SK-N-SH (cell line): ENCODE data around the gene C12orf42. TPM values are rescaled to one million over a fixed set of nuclear protein-coding genes. Genes with fewer than 3 reads are reported as not detected.

ENCODE experiments used
- CTCF ChIA-PET: fragments of 300-600, 350-600 bp; formaldehyde crosslinking; extraction: SDS; loops from one replicate; lab custom pipeline; 2021; lab: Yijun Ruan, JAX
- POLR2A ChIA-PET: fragments of 350-600 bp; sonication (Branson Sonifier 250); formaldehyde crosslinking; extraction: SDS; loops from one replicate; lab custom pipeline; 2020; ENCODE audit warnings: antibody characterized with exemption, inconsistent platforms; lab: Yijun Ruan, JAX
- DNase-seq: peaks from one replicate; pipeline ENCODE4 v3.0.0; 2012
- H2AFZ ChIP-seq: fragments of 200-600 bp; sonication (generic); 2 replicates; pipeline ENCODE4 v1.8.1; 2016; ENCODE audit warnings: antibody characterized with exemption, mild to moderate bottlenecking, low read depth
- H3F3A ChIP-seq: fragments of 200-600 bp; sonication (generic); replicated peaks from 2 replicates; pipeline ENCODE3; 2016; ENCODE audit warnings: antibody characterized with exemption, mild to moderate bottlenecking; ENCODE audit not compliant: insufficient read depth
- H3K27ac ChIP-seq, 2 experiments: fragments of 200-500 bp in 1 of 2; fragments of 200-600 bp in 1 of 2; sonication (Bioruptor generic) in 1 of 2; sonication (generic), shearing (Covaris generic) in 1 of 2; 2 replicates each; pipeline versions ENCODE4 v1.5.1 to v1.6.1; 2014 to 2016; ENCODE audit warnings: low read depth in 2 of 2, inconsistent platforms in 1 of 2, low read length in 1 of 2, mild to moderate bottlenecking in 1 of 2, mixed read lengths in 1 of 2
- H3K27me3 ChIP-seq: fragments of 200-600 bp; sonication (generic), shearing (Covaris generic); 2 replicates; pipeline ENCODE4 v1.6.1; 2016; ENCODE audit warnings: mixed run types; ENCODE audit not compliant: insufficient read depth
- H3K36me3 ChIP-seq, 2 experiments: fragments of 200-500 bp in 1 of 2; fragments of 200-600 bp in 1 of 2; sonication (Bioruptor generic) in 1 of 2; sonication (generic) in 1 of 2; replicated peaks in 1 of 2; 2 replicates each; pipeline versions ENCODE3 to v1.5.1; 2014 to 2016; ENCODE audit warnings: low read length in 1 of 2, mild to moderate bottlenecking in 1 of 2; ENCODE audit not compliant: insufficient read depth in 2 of 2, control insufficient read depth in 1 of 2
- H3K4me1 ChIP-seq, 2 experiments: fragments of 200-500 bp in 1 of 2; fragments of 200-600 bp in 1 of 2; sonication (Bioruptor generic) in 1 of 2; sonication (generic), shearing (Covaris generic) in 1 of 2; 2 replicates each; pipeline versions ENCODE4 v1.5.1 to v1.6.1; 2014 to 2016; ENCODE audit warnings: low read depth in 1 of 2, low read length in 1 of 2, mixed run types in 1 of 2; ENCODE audit not compliant: insufficient read depth in 2 of 2, control insufficient read depth in 1 of 2
- H3K4me2 ChIP-seq: fragments of 200-600 bp; sonication (generic), shearing (Covaris generic); 2 replicates; pipeline ENCODE4 v1.6.1; 2017; ENCODE audit warnings: mixed run types
- H3K4me3 ChIP-seq, 2 experiments: fragments of 200-500 bp in 1 of 2; fragments of 200-600 bp in 1 of 2; sonication (Bioruptor generic) in 1 of 2; sonication (generic), shearing (Covaris generic) in 1 of 2; 2 replicates each; pipeline versions ENCODE4 v1.5.1 to v1.8.1; 2014 to 2016; ENCODE audit warnings: low read depth in 2 of 2, inconsistent platforms in 1 of 2, low read length in 1 of 2, mild to moderate bottlenecking in 1 of 2, mixed read lengths in 1 of 2, moderate library complexity in 1 of 2
- H3K79me2 ChIP-seq: fragments of 200-600 bp; sonication (generic); 2 replicates; pipeline ENCODE4 v1.8.1; 2017; ENCODE audit warnings: mild to moderate bottlenecking; ENCODE audit not compliant: insufficient read depth
- H3K9ac ChIP-seq: fragments of 200-600 bp; sonication (generic); 2 replicates; pipeline ENCODE4 v1.6.1; 2017; ENCODE audit warnings: mixed run types
- H3K9me2 ChIP-seq: fragments of 200-600 bp; sonication (generic); 2 replicates; pipeline ENCODE4 v1.6.1; 2017; ENCODE audit warnings: mixed run types
- H3K9me3 ChIP-seq: fragments of 200-600 bp; sonication (generic); 2 replicates; pipeline ENCODE4 v1.6.1; 2017; ENCODE audit warnings: mixed run types, mild to moderate bottlenecking, moderate library complexity
- H4K20me1 ChIP-seq: fragments of 200-600 bp; sonication (generic); 2 replicates; pipeline ENCODE4 v1.6.1; 2017; ENCODE audit warnings: mild to moderate bottlenecking, mixed run types; ENCODE audit not compliant: insufficient read depth
- CTCF ChIP-seq: fragments of 200-600 bp; sonication (generic); IDR thresholded peaks from 2 replicates; pipeline ENCODE4 v1.6.1; 2017; ENCODE audit warnings: antibody characterized with exemption, mild to moderate bottlenecking, moderate library complexity
- EP300 ChIP-seq, 2 experiments: IDR thresholded peaks; 2 replicates each; pipeline versions ENCODE4 v1.4.0 to v1.6.1; 2012; ENCODE audit warnings: borderline replicate concordance in 1 of 2, low read depth in 1 of 2, low read length in 1 of 2
- FOSL2 ChIP-seq: IDR thresholded peaks from 2 replicates; pipeline ENCODE4 v1.4.0; 2012; ENCODE audit warnings: low read depth, mild to moderate bottlenecking, moderate library complexity, borderline replicate concordance
- GATA2 ChIP-seq: sonication (generic); formaldehyde crosslinking; IDR thresholded peaks from 2 replicates; pipeline ENCODE4 v1.5.0; 2020; ENCODE audit warnings: mild to moderate bottlenecking, missing genetic modification reagents
- IRF3 ChIP-seq: fragments of 150-350 bp; IDR thresholded peaks from 2 replicates; pipeline ENCODE4 v1.6.1; 2016; ENCODE audit warnings: mild to moderate bottlenecking, low read depth, low read length
- JUND ChIP-seq: IDR thresholded peaks from 2 replicates; pipeline ENCODE4 v1.4.0; 2012
- MEF2A ChIP-seq: IDR thresholded peaks from 2 replicates; pipeline ENCODE4 v1.4.0; 2012; ENCODE audit warnings: low read depth, borderline replicate concordance
- MXI1 ChIP-seq: IDR thresholded peaks from 2 replicates; pipeline ENCODE4 v1.6.1; 2012; ENCODE audit warnings: mild to moderate bottlenecking, low read depth, low read length, improper control_type of control experiment
- NFIC ChIP-seq: IDR thresholded peaks from 2 replicates; pipeline ENCODE4 v1.4.0; 2012; ENCODE audit warnings: borderline replicate concordance
- RAD21 ChIP-seq: IDR thresholded peaks from 2 replicates; pipeline ENCODE4 v1.6.1; 2012; ENCODE audit warnings: mild to moderate bottlenecking, low read length
- RCOR1 ChIP-seq: fragments of 150-350 bp; IDR thresholded peaks from 2 replicates; pipeline ENCODE4 v1.6.1; 2017; ENCODE audit warnings: antibody characterized with exemption, low read length
- RFX5 ChIP-seq: IDR thresholded peaks from 2 replicates; pipeline ENCODE4 v1.6.1; 2012; ENCODE audit warnings: mild to moderate bottlenecking, improper control_type of control experiment, low read length
- SIN3A ChIP-seq: IDR thresholded peaks from 2 replicates; pipeline ENCODE4 v1.6.1; 2012; ENCODE audit warnings: low read depth, mild to moderate bottlenecking, low read length, moderate library complexity, borderline replicate concordance
- SMC3 ChIP-seq: IDR thresholded peaks from 2 replicates; pipeline ENCODE4 v1.6.1; 2012; ENCODE audit warnings: low read depth, low read length, improper control_type of control experiment
- TCF12 ChIP-seq: IDR thresholded peaks from 2 replicates; pipeline ENCODE4 v1.4.0; 2012
- USF1 ChIP-seq: IDR thresholded peaks from 2 replicates; pipeline ENCODE4 v1.4.0; 2012; ENCODE audit warnings: low read depth, borderline replicate concordance
- USF2 ChIP-seq: fragments of 150-350 bp; IDR thresholded peaks from 2 replicates; pipeline ENCODE4 v1.6.1; 2017; ENCODE audit warnings: antibody characterized with exemption, low read length, low read depth, borderline replicate concordance
- WGBS: methylation state at CpG from one replicate; pipeline ENCODE4 v1.1.6; 2017; ENCODE audit warnings: low lambda C conversion rate; 5-methylcytosine and 5-hydroxymethylcytosine counted together
- polyA plus RNA-seq, 3 experiments: library from polyadenylated mRNA; depleted of rRNA; stranded (reverse); fragments of >200 nt; gene quantifications; 2 replicates each; pipeline ENCODE4 v1.2.3, GENCODE V29; 2012
- TF ChIP-seq, protein P1 (sequence below): IDR thresholded peaks from 2 replicates; pipeline ENCODE4 v1.4.0; 2012; ENCODE audit warnings: low read depth, borderline replicate concordance

Gene C12orf42
- polyA plus RNA-seq, 1 of the 3 experiments (the other 2 are of a cell fraction), result not detected

DNA sequence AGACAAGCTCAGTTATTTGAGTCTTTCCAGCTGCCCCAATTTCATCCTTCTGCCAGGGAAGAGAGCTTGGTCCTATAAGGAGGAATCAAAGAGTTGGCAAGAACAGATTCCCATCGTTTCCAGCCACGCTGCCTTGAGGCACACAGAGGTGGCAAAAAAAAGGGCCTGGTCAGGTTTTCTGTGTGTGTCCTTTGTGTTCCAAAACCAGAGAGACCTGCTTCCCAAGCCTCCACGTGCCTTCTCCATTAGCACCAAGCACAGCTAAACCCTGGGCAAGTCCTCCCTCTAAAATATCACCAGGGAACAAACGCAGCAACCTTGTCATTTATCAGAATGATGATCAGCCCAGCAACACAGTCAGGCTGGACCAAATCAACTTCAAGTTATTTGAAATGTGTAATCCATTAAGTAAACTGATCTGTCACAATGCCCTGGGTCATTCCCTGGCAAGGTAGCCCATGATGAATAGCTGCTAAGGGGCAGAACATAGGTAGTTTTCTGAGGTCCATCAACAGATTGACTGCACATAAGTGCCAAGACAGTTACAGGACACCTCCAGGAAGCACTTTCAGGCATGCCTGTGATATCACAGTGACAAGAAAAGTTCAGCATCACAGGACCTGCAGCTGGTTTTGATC is 28.6 kb upstream of the C12orf42 start:
- Histone ChIP-seq H3K4me2 (no peak overlapping the region), H3K4me3 (no peak overlapping the region), H3K27ac (peak overlapping the region in 1 of 2 experiments; percentile 64; a peak in 2 of 4 replicates), H3K9ac (no peak overlapping the region), H3K36me3 (no peaks in the 10 kb centered on the region), H4K20me1 (no peaks in the 10 kb centered on the region), H3K79me2 (no peaks in the 10 kb centered on the region), H3K27me3 (no peaks in the 10 kb centered on the region), H3K9me3 (no peaks in the 10 kb centered on the region), H3F3A (no peaks in the 10 kb centered on the region), H3K9me2 (no peaks in the 10 kb centered on the region), H2AFZ (no peak overlapping the region), H3K4me1 (peaks cover 0 to 12% of the 10 kb centered on the region in 2 experiments; a peak in 1 of 4 replicates)
- POLR2A ChIA-PET, result interaction anchor here (0.6 kb wide), 1 partner anchor 519 kb away, joined by 3 read pairs; no protein-coding TSS in a partner anchor
- TF ChIP-seq EP300 (IDR thresholded peaks at IDR 0.05; ENCODE audit: borderline replicate concordance in 1 of 2, low read depth in 1 of 2, low read length in 1 of 2) (no peak; a peak in 1 of 4 replicates), SMC3 (no peak), IRF3 (no peak), GATA2 (peak; percentile 28), NFIC (no peak)
- no peak for DNase-seq
- CTCF ChIA-PET, result interaction anchor here (1.2 to 4.0 kb wide), 5 partner anchors 15 to 641 kb away, joined by 3 to 21 read pairs (median 6); no protein-coding TSS in a partner anchor
- 24% methylated on average over 4 of the region's 4 CpGs for WGBS

- H3K36me3 ChIP-seq, result no peaks in the 10 kb centered on the region
- WGBS, result 10% methylated on average over 1 of the region's 1 CpG
- POLR2A ChIA-PET, result no interaction called here
- no peak overlapping the region for H2AFZ ChIP-seq
- H3K79me2 ChIP-seq, result no peaks in the 10 kb centered on the region
- H3K27ac ChIP-seq, result peak overlapping the region in 1 of 2 experiments; percentile 64; a peak in 2 of 4 replicates
- no peak overlapping the region for H3K9ac ChIP-seq
- no peak overlapping the region for H3K4me2 ChIP-seq
- H3K9me2 ChIP-seq, result no peaks in the 10 kb centered on the region
- no peaks in the 10 kb centered on the region for H3K9me3 ChIP-seq
- H3F3A ChIP-seq, result no peaks in the 10 kb centered on the region
- H3K4me1 ChIP-seq, result peaks cover 0 to 12% of the 10 kb centered on the region in 2 experiments; a peak in 1 of 4 replicates
- H3K4me3 ChIP-seq, result no peak overlapping the region
- no peaks in the 10 kb centered on the region for H4K20me1 ChIP-seq
- CTCF ChIA-PET, result interaction anchor here (0.8 to 4.0 kb wide), 7 partner anchors 16 to 641 kb away, joined by 3 to 21 read pairs (median 4); no protein-coding TSS in a partner anchor
- no peaks in the 10 kb centered on the region for H3K27me3 ChIP-seq
- no peak for DNase-seq
- TF ChIP-seq FOSL2 (no peak), GATA2 (no peak), USF2 (no peak), USF1 (no peak), SIN3A (no peak), SMC3 (no peak), TCF12 (no peak), MXI1 (no peak), RFX5 (no peak), JUND (no peak), NFIC (no peak), CTCF (no peak), MEF2A (no peak), RCOR1 (no peak), RAD21 (no peak), IRF3 (no peak)
- TF ChIP-seq, protein P1, sequence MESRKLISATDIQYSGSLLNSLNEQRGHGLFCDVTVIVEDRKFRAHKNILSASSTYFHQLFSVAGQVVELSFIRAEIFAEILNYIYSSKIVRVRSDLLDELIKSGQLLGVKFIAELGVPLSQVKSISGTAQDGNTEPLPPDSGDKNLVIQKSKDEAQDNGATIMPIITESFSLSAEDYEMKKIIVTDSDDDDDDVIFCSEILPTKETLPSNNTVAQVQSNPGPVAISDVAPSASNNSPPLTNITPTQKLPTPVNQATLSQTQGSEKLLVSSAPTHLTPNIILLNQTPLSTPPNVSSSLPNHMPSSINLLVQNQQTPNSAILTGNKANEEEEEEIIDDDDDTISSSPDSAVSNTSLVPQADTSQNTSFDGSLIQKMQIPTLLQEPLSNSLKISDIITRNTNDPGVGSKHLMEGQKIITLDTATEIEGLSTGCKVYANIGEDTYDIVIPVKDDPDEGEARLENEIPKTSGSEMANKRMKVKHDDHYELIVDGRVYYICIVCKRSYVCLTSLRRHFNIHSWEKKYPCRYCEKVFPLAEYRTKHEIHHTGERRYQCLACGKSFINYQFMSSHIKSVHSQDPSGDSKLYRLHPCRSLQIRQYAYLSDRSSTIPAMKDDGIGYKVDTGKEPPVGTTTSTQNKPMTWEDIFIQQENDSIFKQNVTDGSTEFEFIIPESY, result no peak
Measured at GRCh38 chr12:103523771-103524170, 28.0 kb upstream of the C12orf42 start.
